AG04449 (cell line): ENCODE results near the gene IFI44L.
A peak's percentile ranks its signal among the peaks of the same experiment; 100 is the strongest.

Experiments used
- CTCF ChIA-PET: fragments of 350-600 bp; formaldehyde crosslinking; extraction: SDS; loops from one replicate; lab custom pipeline; 2021; ENCODE audit warnings: antibody characterized with exemption; lab: Yijun Ruan, JAX
- POLR2A ChIA-PET: fragments of 400-600, 350-600 bp; formaldehyde crosslinking; extraction: SDS; loops from one replicate; lab custom pipeline; 2020; ENCODE audit warnings: antibody characterized with exemption, inconsistent platforms; lab: Yijun Ruan, JAX
- DNase-seq: peaks from one replicate; pipeline ENCODE4 v3.0.0-alpha.2; 2010; ENCODE audit warnings: low read depth, low spot score
- H3K4me3 ChIP-seq: 2 replicates; pipeline ENCODE4 v1.5.1; 2011; ENCODE audit warnings: low read depth, mild to moderate bottlenecking, control low read depth, low read length
- TF ChIP-seq, protein P1 (sequence below): IDR thresholded peaks from one replicate; pipeline ENCODE4 v1.5.1; 2011; ENCODE audit warnings: mild to moderate bottlenecking, moderate library complexity, low read length, control low read depth, inconsistent platforms; ENCODE audit not compliant: insufficient read depth; ENCODE audit errors: missing control alignments

Gene IFI44L

GRCh38 chr1:78652019-78652560 is 31.8 kb downstream of the IFI44L start:
- ChIA-PET POLR2A (no interaction called here), CTCF (interaction anchor here (0.8 kb wide), 1 partner anchor 14 kb away, joined by 3 read pairs; no protein-coding TSS in a partner anchor)
- DNase-seq = no peak
- TF ChIP-seq, protein P1, sequence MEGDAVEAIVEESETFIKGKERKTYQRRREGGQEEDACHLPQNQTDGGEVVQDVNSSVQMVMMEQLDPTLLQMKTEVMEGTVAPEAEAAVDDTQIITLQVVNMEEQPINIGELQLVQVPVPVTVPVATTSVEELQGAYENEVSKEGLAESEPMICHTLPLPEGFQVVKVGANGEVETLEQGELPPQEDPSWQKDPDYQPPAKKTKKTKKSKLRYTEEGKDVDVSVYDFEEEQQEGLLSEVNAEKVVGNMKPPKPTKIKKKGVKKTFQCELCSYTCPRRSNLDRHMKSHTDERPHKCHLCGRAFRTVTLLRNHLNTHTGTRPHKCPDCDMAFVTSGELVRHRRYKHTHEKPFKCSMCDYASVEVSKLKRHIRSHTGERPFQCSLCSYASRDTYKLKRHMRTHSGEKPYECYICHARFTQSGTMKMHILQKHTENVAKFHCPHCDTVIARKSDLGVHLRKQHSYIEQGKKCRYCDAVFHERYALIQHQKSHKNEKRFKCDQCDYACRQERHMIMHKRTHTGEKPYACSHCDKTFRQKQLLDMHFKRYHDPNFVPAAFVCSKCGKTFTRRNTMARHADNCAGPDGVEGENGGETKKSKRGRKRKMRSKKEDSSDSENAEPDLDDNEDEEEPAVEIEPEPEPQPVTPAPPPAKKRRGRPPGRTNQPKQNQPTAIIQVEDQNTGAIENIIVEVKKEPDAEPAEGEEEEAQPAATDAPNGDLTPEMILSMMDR = no peak
- peak overlapping the region; percentile 48 for H3K4me3 ChIP-seq

DNA sequence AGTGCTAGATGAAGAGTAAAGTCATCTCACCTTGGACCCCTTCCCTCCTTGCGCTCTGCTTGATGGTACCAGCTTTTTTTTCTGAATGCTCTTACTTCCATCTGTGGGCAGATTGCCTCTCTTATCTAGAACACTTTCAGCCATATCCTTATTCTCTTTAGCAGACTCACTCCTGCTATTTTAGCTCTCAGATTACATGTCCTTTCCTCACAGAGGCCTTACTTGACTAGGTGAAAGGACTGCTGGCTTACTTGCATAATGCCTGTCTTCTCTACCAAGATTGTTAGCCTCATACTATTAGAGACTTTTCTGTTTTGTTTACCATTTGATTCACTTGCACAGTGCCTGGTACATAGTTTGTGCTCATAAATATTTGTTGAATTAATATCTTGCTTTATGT is 38.7 kb downstream of the IFI44L start:
- POLR2A ChIA-PET = no interaction called here
- TF ChIP-seq, protein P1 = no peak
- no peak for DNase-seq
- CTCF ChIA-PET = interaction anchor here (2.3 kb wide), 1 partner anchor 42 kb away, joined by 8 read pairs; no protein-coding TSS in a partner anchor
- no peak overlapping the region for H3K4me3 ChIP-seq

- no peak overlapping the region for H3K4me3 ChIP-seq
- no peak for DNase-seq
- TF ChIP-seq, protein P1 = no peak
- ChIA-PET POLR2A (no interaction called here), CTCF (interaction anchor here (1.2 to 2.6 kb wide), 3 partner anchors 12 to 532 kb away, joined by 4 to 22 read pairs (median 4); no protein-coding TSS in a partner anchor)
These were observed 43.7 kb downstream of the IFI44L start for GRCh38 chr1:78663923-78664322.

GRCh38 chr1:78664763-78665162 is 44.5 kb downstream of the IFI44L start:
- ChIA-PET CTCF (interaction anchor here (1.2 to 2.6 kb wide), 4 partner anchors 11 to 533 kb away, joined by 4 to 22 read pairs (median 6); no protein-coding TSS in a partner anchor), POLR2A (no interaction called here)
- DNase-seq = no peak
- H3K4me3 ChIP-seq = no peak overlapping the region
- TF ChIP-seq, protein P1 = no peak

DNA sequence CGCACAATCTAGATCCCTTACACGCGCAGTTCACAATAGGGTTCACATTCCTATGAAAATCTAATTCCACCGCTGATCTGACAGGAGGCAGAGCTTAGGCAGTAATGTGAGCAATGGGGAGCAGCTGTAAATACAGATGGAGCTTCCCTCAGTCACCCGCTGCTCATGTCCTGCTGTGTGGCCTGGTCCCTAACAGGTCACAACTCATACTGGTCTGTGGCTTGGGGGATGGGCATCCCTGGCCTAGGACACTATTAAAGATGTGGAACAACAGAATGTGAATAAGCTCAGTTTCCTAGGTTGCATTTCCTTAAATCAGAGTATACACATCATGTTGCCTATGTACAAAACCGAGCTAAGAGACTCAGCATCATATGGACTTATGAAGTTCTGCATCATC is 45.6 kb downstream of the IFI44L start:
- H3K4me3 ChIP-seq = no peak overlapping the region
- TF ChIP-seq, protein P1 = no peak
- ChIA-PET CTCF (interaction anchor here (0.6 to 2.6 kb wide), 5 partner anchors 10 to 80 kb away, joined by 3 to 22 read pairs (median 5); no protein-coding TSS in a partner anchor), POLR2A (no interaction called here)
- no peak for DNase-seq

- no peak overlapping the region for H3K4me3 ChIP-seq
- TF ChIP-seq, protein P1 = no peak
- DNase-seq = no peak
- CTCF ChIA-PET = interaction anchor here (0.9 to 4.5 kb wide), 5 partner anchors 8 to 435 kb away, joined by 3 to 21 read pairs (median 5); no protein-coding TSS in a partner anchor
- POLR2A ChIA-PET = no interaction called here
These were observed 47.7 kb downstream of the IFI44L start for GRCh38 chr1:78667939-78668338.
